Inflammatory macrophage (primary cell): ENCODE results near the gene GALC.
"Not testable (repeated sequence)": the region's sequence is repeated elsewhere in the genome, so short reads cannot be mapped to it uniquely, and the experiment has no call there.

Source experiments
- DNase-seq, 2 donors: peaks; one replicate each; pipeline ENCODE4 v3.0.0-alpha.2; 2020 to 2022
- total RNA-seq, 18 experiments: gene quantifications; one replicate each; lab custom pipeline; 2026; ENCODE audit warnings: mixed read lengths in 6 of 18, inconsistent platforms in 2 of 18; lab: John Stamatoyannopoulos, UW

The GALC gene
- total RNA-seq, result 49.0 to 134 (median 102) reads per million in 18 experiments

DNA sequence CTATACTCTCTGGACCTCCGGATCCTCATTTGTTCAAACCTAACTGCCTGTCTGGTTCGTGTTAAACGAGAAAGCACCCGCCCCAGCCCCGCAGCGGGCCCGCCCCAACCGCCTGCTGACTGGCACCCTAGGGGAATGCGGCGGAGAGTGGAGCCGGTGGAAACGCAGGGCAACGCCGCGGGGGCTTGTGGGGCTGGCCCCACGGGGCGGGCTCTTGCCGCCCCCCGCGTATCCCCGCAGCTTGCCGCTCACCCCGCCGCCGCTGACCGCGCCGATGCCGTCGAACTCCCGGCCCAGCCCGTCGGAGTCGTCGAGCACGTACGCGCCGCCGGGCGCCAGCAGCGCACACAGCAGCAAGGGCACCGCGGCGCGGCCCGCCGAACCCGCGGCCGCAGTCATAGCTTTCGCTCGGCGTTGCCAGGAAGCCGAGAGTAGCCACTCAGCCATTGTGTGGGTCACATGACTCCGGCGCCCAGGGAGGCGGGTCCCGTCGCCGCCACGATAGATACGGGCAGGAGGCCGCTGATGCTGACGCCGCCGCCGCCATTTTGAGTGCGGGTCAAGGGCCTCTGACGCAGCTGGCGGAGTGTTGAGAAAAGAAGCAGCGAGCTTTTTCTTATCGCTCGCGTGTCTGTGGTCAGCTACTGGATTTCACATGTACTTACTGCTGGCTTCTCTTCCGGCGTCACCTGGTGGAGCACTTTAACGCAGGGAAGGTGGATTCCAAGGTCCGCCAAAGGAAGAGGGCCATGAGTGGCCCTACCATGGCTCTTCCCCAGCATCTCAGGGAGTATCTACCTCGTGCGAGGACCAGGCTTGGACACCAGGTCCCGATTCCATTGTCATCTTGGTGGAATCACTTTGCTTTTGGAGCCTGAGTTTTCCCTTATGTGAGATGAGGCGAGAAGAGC lies at the start of gene GALC:
Gene GALC, minus strand, starts transcription at position 465 of the 911 bp plus-strand sequence. Its CDS starts 18 bp downstream, at position 447.
- peak; percentile 93 to 96 for DNase-seq

DNA sequence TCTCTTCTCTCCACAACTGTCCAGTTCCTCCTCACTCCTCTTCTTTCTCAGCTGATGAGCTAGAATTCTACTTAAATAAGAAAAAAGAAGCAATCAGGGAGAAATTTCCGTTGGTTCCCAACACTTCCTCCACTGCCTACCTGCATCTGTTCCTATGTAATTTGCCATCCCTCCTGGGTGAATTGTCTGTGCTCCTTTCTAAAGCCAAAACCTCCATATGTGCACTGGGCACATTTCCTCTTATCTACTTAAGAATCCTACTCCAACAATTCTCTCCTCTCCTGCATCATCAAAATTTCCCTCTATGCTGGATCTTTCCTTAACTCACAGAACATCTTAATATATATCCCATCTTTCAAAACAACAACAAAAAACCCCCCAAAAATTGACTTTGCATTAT lies 47.2 kb upstream of the GALC start:
- no peak for DNase-seq

DNA sequence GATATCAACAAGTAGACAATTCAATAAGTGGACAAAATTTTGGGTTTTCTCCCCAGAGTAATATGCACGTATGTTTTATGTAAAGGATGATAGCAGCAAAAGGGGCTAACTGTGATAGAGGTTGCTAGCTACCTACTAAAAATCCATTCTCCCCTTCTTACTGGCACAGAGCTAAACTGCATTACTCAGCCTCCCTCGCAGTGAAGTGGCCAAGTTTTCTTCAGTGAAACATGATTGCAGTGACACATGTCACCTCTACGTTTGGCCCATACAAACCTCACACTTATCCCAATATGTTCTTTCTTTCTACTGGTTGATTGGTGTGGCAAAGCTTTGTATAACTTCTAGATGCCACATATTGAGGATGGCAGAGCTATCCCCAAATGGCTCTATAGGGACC lies 46.2 kb upstream of the GALC start:
- DNase-seq, result no peak

DNA sequence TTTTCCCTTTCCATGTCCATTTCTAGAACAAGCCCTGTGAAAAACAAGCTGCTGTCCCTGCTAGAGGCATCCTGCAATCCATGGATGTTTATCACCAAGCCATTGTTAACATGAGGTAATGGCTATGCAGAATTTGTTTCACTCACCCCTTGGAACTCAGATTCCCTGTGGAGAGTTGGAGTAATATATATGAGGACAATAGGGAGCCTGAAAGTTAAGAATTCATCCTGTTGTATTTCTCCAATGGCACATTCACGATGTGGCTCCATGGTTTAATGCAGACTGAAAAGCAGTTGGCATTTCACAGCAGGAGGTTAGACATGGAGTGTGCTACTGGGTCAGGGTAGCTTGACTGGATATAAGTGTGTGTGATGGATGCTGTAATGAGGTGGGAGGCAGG lies 44.3 kb upstream of the GALC start:
- DNase-seq, result no peak

DNA sequence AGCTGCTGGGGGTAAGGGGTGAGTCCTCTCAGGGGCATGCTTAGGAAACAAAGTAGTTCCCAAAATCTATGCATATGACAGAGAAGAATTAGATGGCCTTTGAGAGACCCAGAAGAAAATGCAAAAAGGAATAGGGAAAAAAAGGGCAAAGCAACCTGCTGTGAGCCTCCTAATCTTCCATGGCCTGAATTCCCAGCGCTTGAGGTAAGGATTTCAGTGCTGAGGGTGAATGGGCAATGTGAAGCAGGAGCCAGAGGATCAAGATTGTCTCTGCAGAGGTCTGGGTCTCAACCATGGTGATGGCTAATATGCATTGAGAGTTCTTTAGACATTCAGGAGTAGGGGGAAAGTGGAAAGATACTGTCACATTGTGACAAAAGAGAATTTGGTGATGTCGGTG lies 43.4 kb upstream of the GALC start:
- DNase-seq, result no peak

DNA sequence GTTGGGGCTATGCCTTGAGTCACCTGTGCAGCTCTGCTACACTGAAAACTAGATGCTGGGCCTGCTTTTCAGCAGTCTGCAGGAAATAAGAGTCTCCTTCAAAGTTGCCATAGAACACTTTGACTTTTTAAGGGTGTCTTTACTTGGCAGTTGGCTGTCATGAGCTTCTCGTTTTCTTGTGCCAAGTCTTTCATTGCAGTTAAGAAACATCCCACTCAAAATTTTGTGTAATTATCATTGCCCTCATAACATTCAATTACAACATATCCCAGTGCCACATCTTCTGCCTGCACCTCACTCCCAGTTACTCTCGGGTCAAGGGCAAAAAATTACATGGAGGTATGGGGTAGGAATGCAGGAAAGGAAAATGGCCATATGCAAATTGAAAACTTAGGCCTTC lies 41.1 kb upstream of the GALC start:
- peak; percentile 56 to 79 for DNase-seq

DNA sequence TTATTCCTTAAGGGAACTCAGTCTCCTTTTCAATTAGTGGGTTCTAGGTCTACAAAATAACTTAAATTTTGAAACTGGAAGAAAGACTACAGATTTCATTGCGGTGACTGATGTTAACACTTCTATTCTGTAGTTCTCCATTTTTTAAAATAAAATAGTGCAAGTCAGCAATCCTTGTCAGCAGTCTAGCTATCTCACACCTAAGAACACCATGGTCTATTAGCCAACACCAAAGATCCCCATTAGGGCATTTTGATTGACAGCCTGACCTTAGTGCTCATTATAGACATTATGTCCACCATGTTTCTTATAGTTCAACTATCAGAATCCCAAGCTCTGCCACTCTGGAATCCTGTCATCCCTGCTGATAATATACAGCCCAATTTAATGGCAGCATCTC lies 39.4 kb upstream of the GALC start:
- peak; percentile 22 to 49 for DNase-seq

DNA sequence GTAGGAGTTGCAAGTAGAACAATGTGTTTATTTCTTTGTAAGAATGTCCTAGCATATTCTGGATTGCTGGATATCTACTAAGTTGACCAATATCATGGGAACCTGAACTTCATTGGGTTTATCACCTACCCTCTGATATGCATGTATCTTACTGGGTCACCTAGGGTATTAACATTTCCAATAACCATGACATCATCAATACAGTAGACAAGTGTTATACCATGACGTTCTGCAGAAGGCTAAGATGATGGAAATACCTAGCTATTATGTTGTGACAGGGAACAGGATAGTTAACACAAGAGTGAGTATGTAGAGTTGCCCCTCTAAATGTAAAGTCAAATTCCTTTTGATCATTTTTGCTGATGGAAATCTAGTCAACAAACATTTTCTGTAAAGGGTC lies 37.9 kb upstream of the GALC start:
- no peak for DNase-seq

DNA sequence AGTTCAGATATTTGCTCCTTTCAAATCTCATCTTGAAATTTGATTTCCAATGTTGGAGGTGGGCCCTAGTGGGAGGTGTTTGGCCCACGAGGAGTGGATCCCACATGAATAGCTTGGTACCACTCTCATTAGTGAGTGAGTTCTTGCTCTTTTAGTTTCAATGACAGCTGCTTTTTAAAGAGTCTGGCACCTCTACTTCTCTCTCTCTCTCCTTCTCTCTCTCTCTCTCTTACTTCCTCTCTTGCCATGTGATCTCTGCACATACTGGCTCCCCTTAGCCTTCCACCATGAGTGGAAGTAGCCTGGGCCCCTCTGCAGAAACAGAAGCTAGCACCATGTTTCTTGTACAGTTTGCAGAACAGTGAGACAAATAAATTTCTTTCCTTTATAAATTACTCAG lies 37.1 kb upstream of the GALC start:
- DNase-seq, result peak; percentile 46 to 57

DNA sequence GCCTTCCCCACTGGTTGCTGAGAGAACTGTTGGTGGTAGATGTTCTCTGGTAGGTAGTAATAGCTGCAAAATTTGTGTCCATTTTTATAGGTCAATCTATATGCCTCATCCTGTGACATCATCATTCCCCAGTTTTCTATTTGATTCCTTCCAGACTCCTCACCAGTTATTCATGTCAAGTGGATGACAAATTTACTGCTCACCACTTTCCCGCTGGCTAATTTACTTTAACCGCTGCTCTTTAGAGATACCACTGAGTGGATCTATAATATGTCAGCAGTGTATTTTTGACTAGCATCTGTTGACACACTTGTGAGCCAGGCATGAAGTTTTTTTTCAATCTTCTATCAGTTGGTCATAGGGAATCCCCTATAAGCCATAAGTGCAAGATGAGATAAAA lies 36.5 kb upstream of the GALC start:
- no peak for DNase-seq

DNA sequence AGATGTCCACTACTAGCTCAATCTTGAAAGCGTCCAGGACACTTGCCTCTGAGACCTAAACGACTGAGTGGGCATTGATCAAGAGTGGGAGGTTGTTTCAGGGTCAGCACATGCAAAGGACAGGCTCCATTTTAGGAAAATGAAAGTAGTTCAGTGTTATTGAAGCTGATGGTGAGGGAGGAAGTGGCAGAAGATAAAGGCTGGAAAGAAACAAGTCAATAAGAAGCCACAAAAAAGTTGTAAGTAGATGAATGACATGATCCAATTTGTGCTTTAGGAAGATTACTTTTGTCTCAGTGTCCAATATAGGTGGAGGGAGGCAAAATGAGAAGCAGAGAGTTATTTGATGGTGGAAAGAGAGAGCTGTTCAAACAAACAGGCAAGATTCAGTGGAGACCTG lies 33.9 kb upstream of the GALC start:
- DNase-seq, result no peak

DNA sequence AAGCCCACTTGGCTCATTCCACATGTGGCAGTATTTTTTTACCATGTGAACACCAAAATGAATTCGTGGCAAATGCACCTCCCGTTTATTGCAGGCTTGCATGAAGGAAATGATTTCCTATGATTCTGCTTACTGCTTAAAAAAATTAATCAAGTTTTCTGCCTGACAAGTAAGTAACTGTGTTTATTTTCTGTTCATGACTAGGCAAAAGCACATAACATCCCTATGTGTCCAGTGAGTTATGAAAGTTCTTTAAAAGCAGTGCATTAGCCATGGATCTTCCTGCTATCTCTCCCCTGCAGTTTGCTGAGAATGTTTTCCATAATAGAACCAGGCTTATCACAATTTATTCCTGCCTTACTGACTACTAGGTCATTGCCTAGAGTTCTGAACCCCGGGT lies 32.3 kb upstream of the GALC start:
- DNase-seq, result no peak

DNA sequence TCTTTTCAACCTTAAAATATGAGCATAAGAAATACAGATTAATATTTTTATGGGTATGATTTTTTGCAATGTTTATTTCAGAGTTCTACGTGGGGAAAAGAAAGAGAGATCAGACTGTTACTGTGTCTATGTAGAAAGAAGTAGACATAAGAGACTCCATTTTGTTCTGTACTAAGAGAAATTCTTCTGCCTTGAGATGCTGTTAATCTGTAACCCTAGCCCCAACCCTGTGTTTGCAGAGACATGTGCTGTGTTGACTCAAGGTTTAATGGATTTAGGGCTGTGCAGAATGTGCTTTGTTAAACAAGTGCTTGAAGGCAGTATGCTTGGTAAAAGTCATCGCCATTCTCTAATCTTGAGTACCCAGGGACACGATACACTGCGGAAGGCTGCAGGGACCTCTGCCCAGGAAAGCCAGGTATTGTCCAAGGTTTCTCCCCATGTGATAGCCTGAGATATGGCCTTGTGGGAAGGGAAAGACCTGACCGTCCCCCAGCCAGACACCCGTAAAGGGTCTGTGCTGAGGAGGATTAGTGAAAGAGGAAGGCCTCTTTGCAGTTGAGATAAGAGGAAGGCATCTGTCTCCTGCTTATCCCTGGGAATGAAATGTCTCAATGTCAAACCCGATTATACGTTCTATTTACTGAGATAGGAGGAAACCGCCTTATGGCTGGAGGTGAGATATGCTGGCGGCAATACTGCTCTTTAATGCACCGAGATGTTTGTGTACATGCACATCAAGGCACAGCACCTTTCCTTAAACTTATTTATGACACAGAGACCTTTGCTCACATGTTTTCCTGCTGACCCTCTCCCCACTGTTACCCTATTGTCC lies 31.5 kb upstream of the GALC start:
- DNase-seq, result not testable (repeated sequence)

DNA sequence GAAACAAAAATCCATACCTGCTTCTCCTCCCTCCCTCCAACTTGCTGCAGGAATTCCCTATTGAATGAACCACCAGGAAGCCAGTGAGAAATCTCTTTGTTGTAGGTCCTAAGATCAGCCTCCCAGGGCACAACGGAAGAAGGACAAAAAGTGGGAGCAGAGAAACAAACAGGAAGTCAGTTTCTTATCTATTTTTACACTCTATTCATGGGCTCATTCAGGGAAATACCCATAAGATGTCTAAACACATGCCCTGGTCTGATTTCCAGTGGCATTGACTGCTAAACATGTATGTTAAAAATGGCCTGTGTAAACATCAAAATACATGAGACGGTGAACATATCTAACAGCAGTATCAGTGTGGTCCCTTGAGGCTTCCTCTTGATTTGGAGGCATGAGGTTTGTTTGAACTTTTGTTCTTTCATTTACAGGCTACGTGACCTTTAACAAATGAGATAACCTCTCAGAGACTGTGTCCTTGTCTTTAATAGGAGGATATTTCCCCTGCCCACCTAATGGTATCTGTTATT lies 30.7 kb upstream of the GALC start:
- DNase-seq, result no peak

DNA sequence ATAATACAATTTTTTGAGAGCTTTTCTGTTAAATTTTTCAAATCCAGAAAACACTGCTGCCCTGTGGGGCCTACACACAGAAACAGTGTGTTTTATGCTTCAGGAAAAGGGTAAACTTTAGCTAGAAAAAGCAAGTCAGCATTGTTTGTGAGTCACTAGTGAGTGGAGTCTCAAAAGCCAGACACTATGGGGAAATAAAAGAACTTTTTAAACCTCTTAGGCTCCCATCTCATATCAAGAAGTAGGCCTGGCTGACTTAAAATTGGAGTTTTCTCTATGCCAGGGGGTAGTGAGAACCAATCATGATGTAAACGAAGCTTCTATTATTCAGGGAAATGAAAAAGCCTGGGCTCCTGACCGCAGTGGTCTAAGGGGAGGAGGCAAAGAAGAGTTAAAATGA lies 24.6 kb upstream of the GALC start:
- DNase-seq, result no peak

DNA sequence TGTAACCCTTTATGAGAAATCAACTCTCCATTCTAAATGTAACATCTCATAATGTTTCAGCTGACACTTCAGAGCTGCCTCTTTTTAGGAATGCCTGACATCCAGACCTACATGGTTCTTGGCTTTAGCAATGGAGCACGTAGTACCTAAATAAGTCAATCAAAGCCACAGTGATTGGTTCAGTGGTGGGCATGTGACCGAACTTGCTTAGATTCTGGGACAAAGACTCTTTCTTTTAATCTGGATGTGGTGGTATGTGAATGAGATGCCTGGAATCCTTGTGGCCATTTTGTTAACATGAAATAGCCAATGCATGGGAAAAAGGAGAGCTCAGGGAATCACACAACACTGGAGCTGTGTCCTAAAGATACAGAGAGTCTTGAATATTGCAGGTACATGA lies 23.8 kb upstream of the GALC start:
- no peak for DNase-seq

DNA sequence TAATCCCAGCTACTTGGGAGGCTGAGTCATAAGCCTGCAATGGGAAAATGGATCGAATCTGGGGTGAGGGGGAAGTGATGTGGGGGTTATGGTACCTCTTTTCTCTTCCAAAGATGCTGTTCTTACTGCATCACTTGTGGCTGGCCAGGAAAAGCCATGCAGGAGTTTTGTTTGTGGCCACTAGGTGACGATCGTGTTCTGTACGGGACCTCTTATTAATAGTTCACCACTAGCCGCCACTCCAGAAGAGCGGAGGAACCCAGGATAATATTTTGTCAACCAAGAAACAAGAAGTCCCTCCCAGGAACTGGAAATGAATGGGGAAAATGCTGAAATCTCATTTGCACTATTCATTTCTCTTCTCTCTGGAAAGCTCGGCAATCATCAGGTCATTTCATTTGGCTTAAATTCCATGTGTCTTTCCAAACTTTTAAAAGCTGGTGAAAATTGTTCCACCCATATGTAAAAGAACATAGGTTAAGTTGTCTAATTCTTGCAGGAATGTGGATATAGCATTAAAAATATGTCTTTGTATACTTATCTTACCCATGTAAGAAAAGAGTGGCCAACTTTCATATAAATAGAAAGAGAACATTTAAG lies 20.9 kb upstream of the GALC start:
- peak; percentile 91 to 93 for DNase-seq

DNA sequence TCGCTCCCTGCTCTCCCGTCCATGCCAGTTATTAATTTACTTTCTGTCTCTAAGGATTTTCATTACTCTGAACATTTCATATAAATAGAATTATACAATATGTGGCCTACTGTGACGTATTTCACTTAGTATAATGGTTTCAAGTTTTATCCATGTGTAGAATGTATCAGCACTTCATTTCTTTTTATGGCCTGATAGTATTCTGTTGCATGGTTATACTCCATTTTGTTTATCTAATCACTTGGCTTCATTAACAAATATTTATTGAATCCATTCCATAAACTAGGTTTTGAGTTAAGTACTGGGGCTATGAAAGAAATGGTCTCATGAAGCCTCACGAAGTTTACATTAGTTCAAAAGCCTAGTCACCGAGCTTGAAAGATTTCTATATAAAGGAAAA lies 19.5 kb upstream of the GALC start:
- DNase-seq, result no peak

DNA sequence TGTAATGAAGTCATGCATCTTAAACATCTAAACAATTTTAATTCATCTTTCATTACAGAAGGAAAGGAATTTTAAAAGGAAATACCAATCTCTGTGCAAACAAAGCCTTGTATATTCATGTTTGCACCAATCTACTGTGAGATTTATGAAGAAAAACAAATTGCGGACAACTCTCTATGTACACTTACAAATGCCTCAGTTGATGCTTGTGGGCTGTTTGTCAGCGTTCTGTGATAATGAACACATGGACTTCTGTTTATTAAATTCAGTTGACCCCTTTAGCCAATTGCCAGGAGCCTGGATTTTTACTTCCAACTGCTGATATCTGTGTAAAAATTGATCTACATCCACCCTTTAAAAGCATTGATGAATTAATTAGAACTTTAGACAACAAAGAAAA lies 17.3 kb upstream of the GALC start:
- DNase-seq, result no peak

DNA sequence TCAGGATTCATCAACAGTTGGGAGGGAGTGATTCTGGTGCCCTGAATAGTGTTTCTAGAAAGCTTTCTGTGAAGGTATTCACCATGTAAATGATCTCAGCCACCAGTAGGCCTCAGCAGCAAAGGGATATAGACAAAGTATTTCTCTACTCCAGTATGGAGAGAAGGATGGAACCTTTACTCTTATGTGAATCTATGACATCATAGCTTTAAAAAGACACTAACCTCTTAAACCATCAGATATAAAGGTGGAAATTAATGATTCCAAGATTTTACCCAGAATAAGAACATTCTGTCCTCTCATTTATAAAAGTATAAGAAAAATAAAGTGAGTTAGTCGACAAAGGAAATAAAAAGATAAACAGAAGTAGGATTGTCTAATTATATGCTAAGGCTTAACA lies 16.5 kb upstream of the GALC start:
- no peak for DNase-seq

DNA sequence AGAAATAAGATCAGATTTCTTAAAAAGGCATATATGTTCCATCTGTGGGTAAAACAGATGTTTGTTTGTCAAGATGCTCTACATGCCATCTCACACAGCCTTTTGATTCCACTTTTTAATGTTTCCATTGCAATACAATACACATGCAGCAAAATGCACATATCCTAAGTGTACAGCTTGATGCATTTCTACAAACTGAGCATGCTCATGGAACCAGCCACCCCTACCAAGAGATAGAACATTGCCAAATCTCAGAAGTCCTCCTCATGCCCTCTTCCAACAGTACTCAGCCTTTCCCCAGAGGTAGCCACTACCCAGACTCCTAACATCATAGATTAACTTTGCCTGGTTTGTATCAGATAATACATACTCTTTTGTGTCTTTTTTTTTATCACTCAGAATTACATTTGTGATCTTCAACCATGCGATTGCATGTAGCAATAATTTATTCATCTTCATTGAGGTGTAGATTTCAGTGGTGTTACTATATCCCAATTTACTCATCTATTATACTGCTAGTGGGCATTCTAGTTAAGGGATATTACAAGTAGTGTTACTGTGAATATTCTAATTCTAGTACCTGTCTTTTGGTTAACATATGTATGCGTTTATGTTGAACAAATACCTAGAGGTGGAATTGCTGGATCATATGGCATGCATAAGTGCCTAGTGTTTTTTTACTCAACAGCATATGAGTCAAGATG lies 15.2 kb upstream of the GALC start:
- DNase-seq, result no peak

DNA sequence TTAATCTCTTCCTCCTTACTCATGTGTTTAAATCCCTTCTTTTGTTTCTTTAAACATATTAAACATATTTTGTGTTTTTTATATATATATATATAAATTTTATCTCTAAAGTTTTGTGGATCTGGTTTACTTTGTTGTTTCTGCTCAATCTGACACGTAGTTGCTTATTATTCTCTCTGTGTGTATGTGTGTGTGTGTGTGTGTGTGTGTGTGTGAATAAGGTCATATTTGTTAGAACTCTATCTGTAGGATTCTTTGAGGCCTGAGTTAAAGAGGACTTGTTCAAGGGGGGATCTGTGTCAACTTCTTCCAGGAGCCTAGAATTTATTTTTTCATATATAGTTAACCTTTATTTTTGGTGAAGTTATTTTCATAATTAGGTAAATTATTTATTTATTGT lies 14.6 kb upstream of the GALC start:
- no peak for DNase-seq
